ENCODE measurements around the gene LRRC63.
A peak's percentile ranks its signal among the peaks of the same experiment; 100 is the strongest.
"Not testable (repeated sequence)": the region's sequence is repeated elsewhere in the genome, so short reads cannot be mapped to it uniquely, and the experiment has no call there.

Gene LRRC63

GRCh38 chr13:46267166-46267565, 55.4 kb downstream of the LRRC63 start:
- DNase-seq, result no peak

GRCh38 chr13:46270416-46270815, 58.7 kb downstream of the LRRC63 start:
- DNase-seq, result no peak

- DNase-seq, result no peak
Observed at GRCh38 chr13:46274094-46274698, 62.5 kb downstream of the LRRC63 start.

- DNase-seq, result no peak
Observed at GRCh38 chr13:46278474-46278873, 66.7 kb downstream of the LRRC63 start.

GRCh38 chr13:46281779-46282178, 70.1 kb downstream of the LRRC63 start:
- DNase-seq, result no peak

GRCh38 chr13:46283912-46284824, 72.4 kb downstream of the LRRC63 start:
- DNase-seq, result not testable (repeated sequence)

GRCh38 chr13:46286972-46287371, 75.2 kb downstream of the LRRC63 start:
- no peak for DNase-seq

GRCh38 chr13:46288570-46289259, 77.0 kb downstream of the LRRC63 start:
- no peak for DNase-seq

- no peak for DNase-seq
Observed at GRCh38 chr13:46289260-46289955, 77.7 kb downstream of the LRRC63 start.

- no peak for DNase-seq
Observed at GRCh38 chr13:46290434-46290833, 78.7 kb downstream of the LRRC63 start.

GRCh38 chr13:46293436-46293835, 81.7 kb downstream of the LRRC63 start:
- no peak for DNase-seq

- peak; percentile 55 for DNase-seq
Observed at GRCh38 chr13:46295491-46296114, 83.9 kb downstream of the LRRC63 start.

- no peak for DNase-seq
Observed at GRCh38 chr13:46296115-46296822, 84.5 kb downstream of the LRRC63 start.

GRCh38 chr13:46296921-46297320, 85.2 kb downstream of the LRRC63 start:
- no peak for DNase-seq

GRCh38 chr13:46297361-46297811, 85.7 kb downstream of the LRRC63 start:
- no peak for DNase-seq

- no peak for DNase-seq
Observed at GRCh38 chr13:46303742-46304385, 92.1 kb downstream of the LRRC63 start.

GRCh38 chr13:46304546-46304945, 92.8 kb downstream of the LRRC63 start:
- no peak for DNase-seq

- DNase-seq, result no peak
Observed at GRCh38 chr13:46307554-46307953, 95.8 kb downstream of the LRRC63 start.

GRCh38 chr13:46310066-46310465, 98.3 kb downstream of the LRRC63 start:
- DNase-seq, result no peak

- DNase-seq, result no peak
Observed at GRCh38 chr13:46311217-46311616, 99.5 kb downstream of the LRRC63 start.

GRCh38 chr13:46313024-46313423, 101.3 kb downstream of the LRRC63 start:
- DNase-seq, result no peak
